HepG2 (cell line): ENCODE measurements around the gene U2AF2. TPM values are rescaled to one million over a fixed set of nuclear protein-coding genes. Genes with fewer than 3 reads are reported as not detected.

ENCODE experiments used
- AGO2 ChIP-seq: fragments of 200-400 bp; formaldehyde crosslinking; optimal IDR thresholded peaks from 2 replicates; pipeline ENCODE3; 2017; ENCODE audit warnings: mild to moderate bottlenecking, low read depth, low read length, moderate library complexity
- AKAP8 ChIP-seq: sonication (generic); formaldehyde crosslinking; IDR thresholded peaks from 2 replicates; pipeline ENCODE4 v1.5.1; 2020; ENCODE audit warnings: mild to moderate bottlenecking, missing genetic modification reagents
- ARID5B ChIP-seq: IDR thresholded peaks from 2 replicates; pipeline ENCODE4 v1.4.0; 2020; ENCODE audit warnings: mild to moderate bottlenecking, missing genetic modification reagents
- DMTF1 ChIP-seq: sonication (generic); formaldehyde crosslinking; IDR thresholded peaks from 2 replicates; pipeline ENCODE4 v1.4.0; 2020; ENCODE audit warnings: mild to moderate bottlenecking, missing genetic modification reagents
- ELF1 ChIP-seq: sonication (generic); formaldehyde crosslinking; IDR thresholded peaks from 2 replicates; pipeline ENCODE4 v1.4.0; 2020; ENCODE audit warnings: missing genetic modification reagents
- FOXC1 ChIP-seq: sonication (generic); formaldehyde crosslinking; IDR thresholded peaks from 2 replicates; pipeline ENCODE4 v1.8.0; 2022; ENCODE audit warnings: mild to moderate bottlenecking, missing genetic modification reagents, borderline replicate concordance
- GABPA ChIP-seq, 2 experiments: IDR thresholded peaks; 2 replicates each; pipeline ENCODE4 v1.6.1; 2011 to 2016; ENCODE audit warnings: low read depth in 2 of 2, low read length in 1 of 2, missing biosample characterization in 1 of 2, missing genetic modification characterization in 1 of 2
- GMEB1 ChIP-seq: sonication (generic); formaldehyde crosslinking; IDR thresholded peaks from 2 replicates; pipeline ENCODE4 v1.5.1; 2020; ENCODE audit warnings: missing genetic modification reagents, mild to moderate bottlenecking, borderline replicate concordance
- HCFC1 ChIP-seq: fragments of 150-350 bp; IDR thresholded peaks from 2 replicates; pipeline ENCODE4 v1.6.1; 2014; ENCODE audit warnings: low read depth, low read length
- MAZ ChIP-seq, 2 experiments: sonication (generic) in 1 of 2; formaldehyde crosslinking in 1 of 2; IDR thresholded peaks; 2 replicates each; pipeline versions ENCODE4 v1.5.0 to v1.6.1; 2012 to 2020; ENCODE audit warnings: low read depth in 2 of 2, mild to moderate bottlenecking in 2 of 2, borderline replicate concordance in 1 of 2, improper control_type of control experiment in 1 of 2, low read length in 1 of 2, missing genetic modification reagents in 1 of 2, moderate library complexity in 1 of 2
- SIN3B ChIP-seq: fragments of 150-350 bp; IDR thresholded peaks from 2 replicates; pipeline ENCODE4 v1.6.1; 2014; ENCODE audit warnings: low read length
- SP4 ChIP-seq: sonication (generic); formaldehyde crosslinking; IDR thresholded peaks from 2 replicates; pipeline ENCODE4 v1.8.1; 2023; ENCODE audit warnings: mild to moderate bottlenecking, missing genetic modification reagents
- TFDP2 ChIP-seq: sonication (generic); formaldehyde crosslinking; IDR thresholded peaks from 2 replicates; pipeline ENCODE4 v1.4.0; 2020; ENCODE audit warnings: missing genetic modification reagents
- THAP11 ChIP-seq: IDR thresholded peaks from 2 replicates; pipeline ENCODE4 v1.6.1; 2016; ENCODE audit warnings: missing biosample characterization, missing genetic modification reagents
- ZNF263 ChIP-seq: sonication (generic); formaldehyde crosslinking; IDR thresholded peaks from 2 replicates; pipeline ENCODE4 v1.4.0; 2020; ENCODE audit warnings: missing genetic modification reagents
- polyA plus RNA-seq, 8 experiments: library from polyadenylated mRNA; depleted of rRNA in 3 of 8; stranded (reverse) in 7 of 8; unstranded in 1 of 8; fragments of >200 nt; fragmentation: Illumina TruSeq in 4 of 8; extraction: Trizol in 4 of 8; gene quantifications; 2 replicates each; pipeline versions ENCODE4 v1.2.1 to v1.2.3, GENCODE V29; 2011 to 2016; ENCODE audit warnings: low read depth in 4 of 8, missing spikeins in 1 of 8, mixed read lengths in 1 of 8; ENCODE audit not compliant: insufficient read depth in 1 of 8
- total RNA-seq, 5 experiments: library from RNA; depleted of rRNA; stranded (reverse); fragments of >200 nt; fragmentation: Illumina TruSeq; extraction: Trizol; gene quantifications; 2 replicates each; pipeline ENCODE4 v1.2.3, GENCODE V29; 2016; ENCODE audit warnings: low read depth in 1 of 5

Gene U2AF2
- total and polyA plus RNA-seq, 2 of the 13 experiments (the other 11 are each of a cell fraction or from before 2014, with no cell fraction given) = 84.3 to 124 TPM

GRCh38 chr19:55605207-55605636 is 49.6 kb upstream of the U2AF2 start (continued):
- TF ChIP-seq MAZ (IDR thresholded peaks at IDR 0.05; ENCODE audit: borderline replicate concordance, low read depth, low read length) = peak; percentile 7; the same call in 1 of the 2 replicates
- peak; percentile 33; the same call in 1 of the 2 replicates for TF ChIP-seq MAZ (CRISPR knock-in tag; IDR thresholded peaks at IDR 0.05; ENCODE audit: low read depth)
- peak; percentile 87 for TF ChIP-seq ELF1
- TF ChIP-seq SP4 = peak; percentile 82
- TF ChIP-seq SIN3B = no peak
- TF ChIP-seq GMEB1 (CRISPR knock-in tag) = peak; percentile 54; the same call in 1 of the 2 replicates
- TF ChIP-seq AKAP8 (CRISPR knock-in tag) = peak; percentile 81
- TF ChIP-seq AGO2 = peak; percentile 62
- TF ChIP-seq DMTF1 (CRISPR knock-in tag) = no peak
- peak; percentile 87 for TF ChIP-seq GABPA (IDR thresholded peaks at IDR 0.05; ENCODE audit: low read depth, low read length)
- peak; percentile 87 for TF ChIP-seq GABPA (CRISPR knock-in tag; IDR thresholded peaks at IDR 0.05; ENCODE audit: low read depth)
- peak; percentile 42; the same call in 1 of the 2 replicates for TF ChIP-seq HCFC1
- TF ChIP-seq ZNF263 (CRISPR knock-in tag) = no peak
- peak; percentile 86 for TF ChIP-seq THAP11 (CRISPR knock-in tag)
- peak; percentile 60; the same call in 1 of the 2 replicates for TF ChIP-seq FOXC1 (CRISPR knock-in tag)
- no peak for TF ChIP-seq ARID5B (CRISPR knock-in tag)
- TF ChIP-seq TFDP2 (CRISPR knock-in tag) = peak; percentile 23; the same call in 1 of the 2 replicates
